HepG2 (cell line): ENCODE data around the gene SIGMAR1. TPM values are rescaled to one million over a fixed set of nuclear protein-coding genes. Genes with fewer than 3 reads are reported as not detected.

Experiments
- CTCF ChIP-seq: sonication (generic); formaldehyde crosslinking; IDR thresholded peaks from 2 replicates; pipeline ENCODE4 v1.5.0; 2020; ENCODE audit warnings: mild to moderate bottlenecking, missing genetic modification reagents, moderate library complexity
- DMTF1 ChIP-seq: sonication (generic); formaldehyde crosslinking; IDR thresholded peaks from 2 replicates; pipeline ENCODE4 v1.4.0; 2020; ENCODE audit warnings: mild to moderate bottlenecking, missing genetic modification reagents
- FOSL2 ChIP-seq: sonication (generic); formaldehyde crosslinking; IDR thresholded peaks from 2 replicates; pipeline ENCODE4 v1.4.0; 2020; ENCODE audit warnings: missing genetic modification reagents
- SNAI1 ChIP-seq: sonication (generic); formaldehyde crosslinking; IDR thresholded peaks from 2 replicates; pipeline ENCODE4 v1.5.0; 2020; ENCODE audit warnings: mild to moderate bottlenecking, missing genetic modification reagents, borderline replicate concordance
- SNRNP70 ChIP-seq: fragments of 200-400 bp; formaldehyde crosslinking; IDR thresholded peaks from 2 replicates; pipeline ENCODE4 v1.6.1; 2017; ENCODE audit warnings: mild to moderate bottlenecking, low read depth, low read length, moderate library complexity
- TBX3 ChIP-seq: fragments of 450-650 bp; IDR thresholded peaks from 2 replicates; pipeline ENCODE4 v1.6.1; 2017; ENCODE audit warnings: antibody characterized with exemption, mild to moderate bottlenecking, inconsistent platforms, borderline replicate concordance
- TGIF2 ChIP-seq: IDR thresholded peaks from 2 replicates; pipeline ENCODE4 v1.6.1; 2016; ENCODE audit warnings: control low read depth, missing compliant biosample characterization
- ZFP36L1 ChIP-seq: sonication (generic); formaldehyde crosslinking; IDR thresholded peaks from 2 replicates; pipeline ENCODE4 v1.8.0; 2022; ENCODE audit warnings: mild to moderate bottlenecking, missing genetic modification reagents, moderate library complexity
- ZFP91 ChIP-seq: sonication (generic); formaldehyde crosslinking; IDR thresholded peaks from 2 replicates; pipeline ENCODE4 v1.9.0; 2022; ENCODE audit warnings: missing genetic modification reagents, mild to moderate bottlenecking, borderline replicate concordance
- ZNF264 ChIP-seq: sonication (generic); formaldehyde crosslinking; IDR thresholded peaks from 2 replicates; pipeline ENCODE4 v1.4.0; 2020; ENCODE audit warnings: missing genetic modification reagents
- ZNF431 ChIP-seq: sonication (generic); formaldehyde crosslinking; IDR thresholded peaks from 2 replicates; pipeline ENCODE4 v1.9.0; 2022; ENCODE audit warnings: missing genetic modification reagents, low read depth, mild to moderate bottlenecking, borderline replicate concordance
- ZNF770 ChIP-seq: sonication (generic); formaldehyde crosslinking; IDR thresholded peaks from 2 replicates; pipeline ENCODE4 v1.5.0; 2020; ENCODE audit warnings: mild to moderate bottlenecking, missing genetic modification reagents
- polyA plus RNA-seq, 8 experiments: library from polyadenylated mRNA; depleted of rRNA in 3 of 8; stranded (reverse) in 7 of 8; unstranded in 1 of 8; fragments of >200 nt; fragmentation: Illumina TruSeq in 4 of 8; extraction: Trizol in 4 of 8; gene quantifications; 2 replicates each; pipeline versions ENCODE4 v1.2.1 to v1.2.3, GENCODE V29; 2011 to 2016; ENCODE audit warnings: low read depth in 4 of 8, missing spikeins in 1 of 8, mixed read lengths in 1 of 8; ENCODE audit not compliant: insufficient read depth in 1 of 8
- total RNA-seq, 5 experiments: library from RNA; depleted of rRNA; stranded (reverse); fragments of >200 nt; fragmentation: Illumina TruSeq; extraction: Trizol; gene quantifications; 2 replicates each; pipeline ENCODE4 v1.2.3, GENCODE V29; 2016; ENCODE audit warnings: low read depth in 1 of 5
- TF ChIP-seq, protein P1 (sequence below): sonication (generic); formaldehyde crosslinking; IDR thresholded peaks from 2 replicates; pipeline ENCODE4 v1.4.0; 2020; ENCODE audit warnings: low read depth, mild to moderate bottlenecking, missing genetic modification reagents

Gene SIGMAR1
- total and polyA plus RNA-seq, 2 of the 13 experiments (the other 11 are each of a cell fraction or from before 2014, with no cell fraction given), result 38.9 to 60.8 TPM

DNA sequence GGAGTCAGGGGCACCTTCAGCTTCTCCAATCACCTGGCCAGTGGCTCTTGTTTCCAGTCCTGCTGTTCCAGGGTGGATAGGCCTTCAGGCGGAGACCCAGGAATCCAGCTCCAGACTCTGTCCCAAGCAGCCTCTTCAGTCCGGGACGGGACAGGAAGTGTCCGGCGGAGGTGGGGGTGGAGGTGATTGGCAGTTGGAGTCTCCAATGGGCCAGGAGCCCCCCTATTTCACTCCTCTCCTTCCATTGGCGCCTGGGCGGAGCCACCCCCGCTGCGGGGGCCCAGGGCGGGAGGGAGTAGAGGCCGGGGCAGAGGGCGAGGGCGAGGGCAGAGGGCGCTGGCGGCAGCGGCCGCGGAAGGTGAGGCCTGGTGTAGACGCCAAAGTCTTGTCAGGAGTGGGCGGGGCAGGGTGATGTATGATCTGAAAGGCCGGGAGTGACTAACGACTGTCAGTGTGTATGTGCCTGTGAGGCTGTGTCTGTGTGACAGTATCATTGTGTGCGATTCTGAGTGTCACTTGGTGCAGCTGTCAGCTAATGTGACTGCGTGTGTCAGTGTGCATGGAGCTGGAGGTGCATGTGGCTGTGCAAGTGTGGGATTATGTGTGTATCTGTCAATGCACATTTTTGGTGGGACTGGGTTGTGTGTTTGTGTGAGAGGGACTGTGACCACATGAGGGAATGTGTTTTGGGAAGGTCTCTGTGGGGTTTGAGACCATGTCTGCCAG lies 14.5 kb upstream of the SIGMAR1 start, which contains the start of gene IL11RA (continued):
- no peak for TF ChIP-seq DMTF1 (CRISPR knock-in tag)
- no peak for TF ChIP-seq SNAI1 (CRISPR knock-in tag)
- TF ChIP-seq FOSL2 (CRISPR knock-in tag), result peak; percentile 66
- TF ChIP-seq SNRNP70, result no peak
- peak; percentile 77; the same call in 1 of the 2 replicates for TF ChIP-seq TGIF2
- TF ChIP-seq, protein P1, sequence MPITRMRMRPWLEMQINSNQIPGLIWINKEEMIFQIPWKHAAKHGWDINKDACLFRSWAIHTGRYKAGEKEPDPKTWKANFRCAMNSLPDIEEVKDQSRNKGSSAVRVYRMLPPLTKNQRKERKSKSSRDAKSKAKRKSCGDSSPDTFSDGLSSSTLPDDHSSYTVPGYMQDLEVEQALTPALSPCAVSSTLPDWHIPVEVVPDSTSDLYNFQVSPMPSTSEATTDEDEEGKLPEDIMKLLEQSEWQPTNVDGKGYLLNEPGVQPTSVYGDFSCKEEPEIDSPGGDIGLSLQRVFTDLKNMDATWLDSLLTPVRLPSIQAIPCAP (CRISPR knock-in tag), result no peak
- TF ChIP-seq ZNF770, result peak; percentile 79
- 0 out of 2 replicates have a peak, but pooled peaks have one; percentile 4 for TF ChIP-seq ZFP36L1 (CRISPR knock-in tag)
- peak; percentile 80; the same call in 1 of the 2 replicates for TF ChIP-seq ZNF431 (CRISPR knock-in tag)
- peak; percentile 36; the same call in 1 of the 2 replicates for TF ChIP-seq TBX3
- peak; percentile 62 for TF ChIP-seq CTCF
- peak; percentile 52; the same call in 1 of the 2 replicates for TF ChIP-seq ZFP91 (CRISPR knock-in tag)
- TF ChIP-seq ZNF264 (CRISPR knock-in tag), result no peak
